KOPT-K1 (cell line): ENCODE results near the gene PROCA1.

Source experiments
- H3K27ac ChIP-seq: fragments of 200-600 bp; sonication (generic); 2 replicates; pipeline ENCODE4 v1.5.1; 2016; ENCODE audit warnings: antibody characterized with exemption, mild to moderate bottlenecking, low read depth, low read length; ENCODE audit not compliant: poor library complexity, severe bottlenecking
- H3K36me3 ChIP-seq: fragments of 200-600 bp; sonication (generic); 2 replicates; pipeline ENCODE4 v1.5.1; 2017; ENCODE audit warnings: antibody characterized with exemption, mild to moderate bottlenecking, low read length, moderate library complexity; ENCODE audit not compliant: insufficient read depth
- H3K9me3 ChIP-seq: fragments of 200-600 bp; sonication (generic); 2 replicates; pipeline ENCODE4 v1.5.1; 2017; ENCODE audit warnings: antibody characterized with exemption, low read length, mild to moderate bottlenecking; ENCODE audit not compliant: insufficient read depth, poor library complexity, severe bottlenecking

The PROCA1 gene

GRCh38 chr17:28710861-28711722 is 596 bp downstream of the PROCA1 start:
- H3K36me3 ChIP-seq, result peaks cover 5% of the 10 kb centered on the region; the same call in 1 of the 2 replicates
- H3K27ac ChIP-seq, result peak overlapping the region; percentile 87
- no peaks in the 10 kb centered on the region for H3K9me3 ChIP-seq

- Histone ChIP-seq H3K27ac (no peak overlapping the region), H3K9me3 (no peaks in the 10 kb centered on the region), H3K36me3 (peaks cover 43% of the 10 kb centered on the region)
Observed at GRCh38 chr17:28707339-28707720, 4.4 kb downstream of the PROCA1 start.

- Histone ChIP-seq H3K9me3 (no peaks in the 10 kb centered on the region), H3K36me3 (peaks cover 49% of the 10 kb centered on the region), H3K27ac (no peak overlapping the region)
Observed at GRCh38 chr17:28706471-28707338, 5.0 kb downstream of the PROCA1 start.

- H3K9me3 ChIP-seq, result no peaks in the 10 kb centered on the region
- peaks cover 58% of the 10 kb centered on the region for H3K36me3 ChIP-seq
- no peak overlapping the region for H3K27ac ChIP-seq
Observed at GRCh38 chr17:28705728-28706334, 5.9 kb downstream of the PROCA1 start.

GRCh38 chr17:28705074-28705659 is 6.5 kb downstream of the PROCA1 start:
- no peak overlapping the region for H3K27ac ChIP-seq
- H3K9me3 ChIP-seq, result no peaks in the 10 kb centered on the region
- peaks cover 65% of the 10 kb centered on the region for H3K36me3 ChIP-seq

GRCh38 chr17:28704219-28704858 is 7.3 kb downstream of the PROCA1 start:
- H3K9me3 ChIP-seq, result no peaks in the 10 kb centered on the region
- no peak overlapping the region for H3K27ac ChIP-seq
- H3K36me3 ChIP-seq, result peaks cover 73% of the 10 kb centered on the region

GRCh38 chr17:28703552-28704218 is 8.0 kb downstream of the PROCA1 start:
- H3K27ac ChIP-seq, result no peak overlapping the region
- no peaks in the 10 kb centered on the region for H3K9me3 ChIP-seq
- peaks cover 79% of the 10 kb centered on the region for H3K36me3 ChIP-seq

- Histone ChIP-seq H3K27ac (no peak overlapping the region), H3K9me3 (no peaks in the 10 kb centered on the region), H3K36me3 (peaks cover 89% of the 10 kb centered on the region)
Observed at GRCh38 chr17:28702752-28703150, 8.9 kb downstream of the PROCA1 start.

- Histone ChIP-seq H3K27ac (no peak overlapping the region), H3K9me3 (no peaks in the 10 kb centered on the region), H3K36me3 (peaks cover 94% of the 10 kb centered on the region)
Observed at GRCh38 chr17:28702026-28702751, 9.5 kb downstream of the PROCA1 start.

GRCh38 chr17:28700830-28701492 is 10.7 kb downstream of the PROCA1 start:
- peaks cover 100% of the 10 kb centered on the region for H3K36me3 ChIP-seq
- no peaks in the 10 kb centered on the region for H3K9me3 ChIP-seq
- H3K27ac ChIP-seq, result no peak overlapping the region

GRCh38 chr17:28700278-28700677 is 11.4 kb downstream of the PROCA1 start:
- Histone ChIP-seq H3K9me3 (no peaks in the 10 kb centered on the region), H3K27ac (no peak overlapping the region), H3K36me3 (peaks cover 100% of the 10 kb centered on the region)

GRCh38 chr17:28698253-28698941 is 13.3 kb downstream of the PROCA1 start:
- H3K27ac ChIP-seq, result no peak overlapping the region
- no peaks in the 10 kb centered on the region for H3K9me3 ChIP-seq
- H3K36me3 ChIP-seq, result peaks cover 100% of the 10 kb centered on the region

- Histone ChIP-seq H3K36me3 (peaks cover 100% of the 10 kb centered on the region), H3K9me3 (no peaks in the 10 kb centered on the region), H3K27ac (no peak overlapping the region)
Observed at GRCh38 chr17:28693869-28694268, 17.8 kb downstream of the PROCA1 start.
